H1 (cell line): ENCODE data around the gene TBC1D22A. TPM values are rescaled to one million over a fixed set of nuclear protein-coding genes. Genes with fewer than 3 reads are reported as not detected.

ENCODE experiments used
- MAX ChIP-seq: IDR thresholded peaks from 2 replicates; pipeline ENCODE4 v1.6.1; 2012; ENCODE audit warnings: inconsistent platforms
- TCF12 ChIP-seq: IDR thresholded peaks from 2 replicates; pipeline ENCODE4 v1.6.1; 2011; ENCODE audit warnings: low read depth, mild to moderate bottlenecking, low read length
- polyA plus RNA-seq, 7 experiments: library from polyadenylated mRNA; depleted of rRNA in 3 of 7; stranded (reverse) in 5 of 7; unstranded in 2 of 7; fragments of >200 nt in 5 of 7; fragments of 200-250 nt in 2 of 7; gene quantifications; 1 replicate in 5 of 7; 2 replicates in 1 of 7; 4 replicates in 1 of 7; pipeline versions ENCODE4 v1.2.1 to v1.2.3, GENCODE V29; 2011 to 2013; ENCODE audit warnings: missing spikeins in 2 of 7, mixed read lengths in 2 of 7
- total RNA-seq: library from RNA; stranded (reverse); fragmentation: NEBNext Ultra II Directional; extraction: Animal tissue kit (Norgen Biotek cat#: 25700); gene quantifications from 2 replicates; pipeline ENCODE4 v1.2.1, GENCODE V29; 2021

Gene TBC1D22A
- total and polyA plus RNA-seq, 2 of the 8 experiments (the other 6 are each of a cell fraction or from before 2014, with no cell fraction given): 11.9 to 18.4 TPM

DNA sequence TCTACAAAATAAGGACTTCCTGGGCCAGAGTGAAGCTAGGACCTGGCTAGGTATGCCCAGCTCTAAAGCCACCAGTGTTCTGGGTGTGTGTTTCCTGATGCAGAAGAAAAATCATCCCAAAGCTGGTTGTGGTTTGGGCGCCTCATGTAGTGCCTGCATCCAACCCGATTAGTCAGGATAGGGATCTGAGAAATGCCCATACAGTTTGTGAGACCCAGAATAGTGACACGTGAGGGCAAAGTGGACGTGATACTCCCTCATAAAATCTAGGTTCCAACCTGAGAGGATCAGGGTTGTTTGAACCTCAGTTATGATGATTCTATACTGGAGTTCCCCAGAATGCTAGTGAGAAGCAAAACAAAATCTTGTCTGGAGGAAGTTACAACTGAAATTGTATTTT lies 238.4 kb downstream of the TBC1D22A start (continued):
- TF ChIP-seq TCF12 (no peak), MAX (no peak)
